ENCODE results near the gene PRRC2C.

DNA sequence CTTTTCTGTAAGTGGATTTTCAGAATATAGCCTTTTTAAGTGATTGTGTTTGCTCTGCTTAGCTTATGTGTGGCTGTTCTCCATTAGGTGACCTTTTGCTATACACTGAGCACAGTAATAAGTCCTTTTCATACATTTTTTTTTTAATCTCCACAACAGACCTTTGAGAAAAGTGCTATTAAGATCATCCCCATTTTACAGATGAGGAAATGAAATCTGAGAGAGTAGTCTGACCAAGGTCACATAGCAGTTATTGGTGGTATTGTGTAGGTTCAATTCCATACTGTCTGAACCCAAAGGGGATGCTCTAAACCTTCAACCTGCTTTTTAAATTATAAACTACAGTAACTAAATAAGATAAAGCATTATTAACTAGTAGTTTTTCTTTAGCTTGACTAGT lies 1.7 kb downstream of the PRRC2C start:
- TF ChIP-seq, protein P1, sequence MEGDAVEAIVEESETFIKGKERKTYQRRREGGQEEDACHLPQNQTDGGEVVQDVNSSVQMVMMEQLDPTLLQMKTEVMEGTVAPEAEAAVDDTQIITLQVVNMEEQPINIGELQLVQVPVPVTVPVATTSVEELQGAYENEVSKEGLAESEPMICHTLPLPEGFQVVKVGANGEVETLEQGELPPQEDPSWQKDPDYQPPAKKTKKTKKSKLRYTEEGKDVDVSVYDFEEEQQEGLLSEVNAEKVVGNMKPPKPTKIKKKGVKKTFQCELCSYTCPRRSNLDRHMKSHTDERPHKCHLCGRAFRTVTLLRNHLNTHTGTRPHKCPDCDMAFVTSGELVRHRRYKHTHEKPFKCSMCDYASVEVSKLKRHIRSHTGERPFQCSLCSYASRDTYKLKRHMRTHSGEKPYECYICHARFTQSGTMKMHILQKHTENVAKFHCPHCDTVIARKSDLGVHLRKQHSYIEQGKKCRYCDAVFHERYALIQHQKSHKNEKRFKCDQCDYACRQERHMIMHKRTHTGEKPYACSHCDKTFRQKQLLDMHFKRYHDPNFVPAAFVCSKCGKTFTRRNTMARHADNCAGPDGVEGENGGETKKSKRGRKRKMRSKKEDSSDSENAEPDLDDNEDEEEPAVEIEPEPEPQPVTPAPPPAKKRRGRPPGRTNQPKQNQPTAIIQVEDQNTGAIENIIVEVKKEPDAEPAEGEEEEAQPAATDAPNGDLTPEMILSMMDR (conservative IDR thresholded peaks at IDR 0.05; ENCODE audit: low read depth, low read length) = no peak
- no peak for TF ChIP-seq EZH2 (IDR thresholded peaks at IDR 0.05; ENCODE audit: low read length, unreplicated experiment)
- no peak for TF ChIP-seq EZH2phosphoT487 (IDR thresholded peaks at IDR 0.05; ENCODE audit: borderline replicate concordance, low read length)

Measured in PC-3 (cell line).